Activated naive CD4-positive, alpha-beta T cell treated with Interleukin-2 at 50 U/mL for 16 hours (primary cell): ENCODE data around the gene PCDHGA12.
"Not testable (repeated sequence)": the region's sequence is repeated elsewhere in the genome, so short reads cannot be mapped to it uniquely, and the experiment has no call there.

Experiments
- DNase-seq: peaks from one replicate; pipeline ENCODE4 v3.0.0-alpha.2; 2020

PCDHGA12 gene

GRCh38 chr5:141430332-141431113, at the start of gene PCDHGA12:
Gene PCDHGA12 (plus strand): TSS chr5:141430507. CDS start chr5:141430760, 253 bp downstream.
- no peak for DNase-seq

DNA sequence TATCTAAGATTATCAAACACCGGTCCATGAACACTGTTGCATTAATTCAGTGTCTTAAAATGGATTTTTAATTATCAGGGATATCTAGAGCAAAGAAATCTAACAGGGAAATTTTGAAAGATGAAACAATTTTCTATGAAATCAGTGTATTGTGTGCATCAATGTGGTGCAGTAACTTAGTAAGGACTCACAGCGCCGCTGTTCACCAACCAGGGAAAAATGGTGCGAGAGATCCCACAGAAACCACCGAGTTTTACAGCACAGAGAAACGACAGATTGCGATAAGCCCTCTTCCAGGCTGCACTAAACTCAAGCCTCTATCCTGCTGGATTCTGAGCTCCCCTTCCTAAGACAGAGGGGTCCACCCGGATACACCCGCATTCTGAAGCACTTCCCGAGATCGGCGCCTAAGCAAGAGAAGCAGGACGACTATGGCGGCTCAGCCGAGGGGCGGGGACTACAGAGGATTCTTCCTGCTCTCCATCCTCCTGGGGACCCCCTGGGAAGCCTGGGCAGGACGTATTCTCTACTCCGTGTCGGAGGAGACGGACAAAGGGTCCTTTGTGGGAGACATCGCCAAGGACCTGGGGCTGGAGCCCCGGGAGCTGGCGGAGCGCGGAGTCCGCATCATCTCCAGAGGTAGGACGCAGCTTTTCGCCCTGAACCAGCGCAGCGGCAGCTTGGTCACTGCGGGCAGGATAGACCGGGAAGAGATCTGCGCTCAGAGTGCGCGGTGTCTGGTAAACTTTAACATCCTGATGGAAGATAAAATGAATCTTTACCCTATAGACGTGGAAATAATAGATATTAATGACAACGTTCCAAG, 47.6 kb upstream of the PCDHGA12 start, which contains the start of gene PCDHGA7:
Gene PCDHGA7 (plus strand): TSS at position 274 of the 826 bp plus-strand sequence. CDS start 158 bp downstream, at position 432.
- no peak for DNase-seq

DNA sequence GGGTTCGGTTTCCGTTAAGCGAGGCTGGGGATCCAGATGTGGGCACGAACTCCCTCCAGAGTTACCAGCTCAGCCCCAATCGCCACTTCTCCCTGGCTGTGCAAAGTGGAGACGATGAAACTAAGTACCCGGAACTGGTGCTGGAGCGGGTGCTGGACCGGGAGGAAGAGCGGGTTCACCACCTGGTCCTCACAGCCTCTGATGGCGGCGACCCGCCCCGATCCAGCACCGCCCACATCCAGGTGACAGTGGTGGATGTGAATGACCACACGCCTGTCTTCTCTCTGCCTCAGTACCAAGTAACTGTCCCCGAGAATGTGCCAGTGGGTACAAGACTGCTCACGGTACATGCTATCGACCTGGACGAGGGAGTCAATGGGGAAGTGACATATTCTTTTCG, 47.0 kb upstream of the PCDHGA12 start:
- DNase-seq: no peak

DNA sequence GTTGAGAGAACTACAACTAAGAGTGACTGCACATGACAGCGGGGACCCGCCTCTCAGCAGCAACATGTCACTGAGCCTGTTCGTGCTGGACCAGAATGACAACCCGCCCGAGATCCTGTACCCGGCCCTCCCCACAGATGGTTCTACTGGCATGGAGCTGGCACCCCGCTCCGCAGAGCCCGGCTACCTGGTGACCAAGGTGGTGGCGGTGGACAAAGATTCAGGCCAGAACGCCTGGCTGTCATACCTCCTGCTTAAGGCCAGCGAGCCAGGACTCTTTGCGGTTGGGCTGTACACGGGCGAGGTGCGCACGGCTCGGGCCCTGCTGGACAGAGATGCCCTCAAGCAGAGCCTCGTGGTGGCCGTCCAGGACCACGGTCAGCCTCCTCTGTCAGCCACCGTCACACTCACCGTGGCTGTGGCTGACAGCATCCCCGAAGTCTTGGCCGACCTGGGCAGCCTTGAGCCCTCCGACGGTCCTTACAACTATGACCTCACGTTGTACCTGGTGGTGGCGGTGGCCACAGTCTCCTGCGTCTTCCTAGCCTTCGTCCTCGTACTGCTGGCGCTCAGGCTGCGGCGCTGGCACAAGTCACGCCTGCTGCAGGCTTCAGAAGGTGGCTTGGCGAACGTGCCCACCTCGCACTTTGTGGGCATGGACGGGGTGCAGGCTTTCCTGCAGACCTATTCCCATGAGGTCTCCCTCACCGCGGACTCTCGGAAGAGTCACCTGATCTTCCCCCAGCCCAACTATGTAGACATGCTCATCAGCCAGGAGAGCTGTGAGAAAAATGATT, 45.6 kb upstream of the PCDHGA12 start:
- DNase-seq: no peak

DNA sequence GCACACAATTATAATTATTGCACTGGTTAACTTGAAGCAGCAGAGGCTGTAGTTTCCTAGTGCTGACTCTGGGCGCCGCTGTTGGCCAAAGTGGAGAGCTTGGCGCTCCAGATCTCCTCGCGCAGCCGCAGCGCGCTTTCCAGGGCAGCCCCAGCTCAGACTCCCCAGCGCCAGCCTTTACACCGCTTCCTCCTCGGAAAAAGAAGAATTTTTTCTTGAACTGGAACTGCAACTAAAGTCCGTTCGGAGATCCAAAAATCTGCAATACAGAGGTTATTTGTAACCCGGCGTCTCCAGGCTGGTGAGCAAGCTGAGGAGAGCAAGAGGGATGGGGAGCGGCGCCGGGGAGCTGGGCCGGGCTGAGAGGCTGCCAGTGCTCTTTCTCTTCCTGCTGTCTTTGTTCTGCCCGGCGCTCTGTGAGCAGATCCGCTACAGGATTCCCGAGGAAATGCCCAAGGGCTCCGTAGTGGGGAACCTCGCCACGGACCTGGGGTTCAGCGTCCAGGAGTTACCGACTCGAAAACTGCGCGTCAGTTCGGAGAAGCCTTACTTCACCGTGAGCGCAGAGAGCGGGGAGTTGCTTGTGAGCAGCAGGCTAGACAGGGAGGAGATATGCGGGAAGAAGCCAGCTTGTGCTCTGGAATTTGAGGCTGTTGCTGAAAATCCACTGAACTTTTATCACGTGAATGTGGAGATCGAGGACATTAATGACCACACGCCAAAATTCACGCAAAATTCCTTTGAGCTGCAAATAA, 42.6 kb upstream of the PCDHGA12 start, which contains the start of gene PCDHGB4:
Gene PCDHGB4 (plus strand): TSS at position 142 of the 755 bp plus-strand sequence. CDS start 187 bp downstream, at position 329.
- peak; percentile 18 for DNase-seq

DNA sequence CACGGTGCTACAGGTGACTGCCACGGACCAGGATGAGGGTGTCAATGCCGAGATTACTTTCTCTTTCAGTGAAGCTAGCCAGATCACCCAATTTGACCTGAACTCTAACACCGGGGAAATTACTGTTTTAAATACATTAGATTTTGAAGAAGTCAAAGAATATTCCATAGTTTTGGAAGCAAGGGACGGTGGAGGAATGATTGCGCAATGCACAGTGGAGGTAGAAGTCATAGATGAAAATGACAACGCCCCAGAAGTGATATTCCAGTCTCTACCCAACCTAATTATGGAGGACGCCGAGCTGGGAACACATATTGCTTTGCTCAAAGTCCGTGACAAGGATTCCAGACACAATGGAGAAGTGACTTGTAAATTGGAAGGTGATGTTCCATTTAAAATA, 41.6 kb upstream of the PCDHGA12 start:
- DNase-seq: no peak

GRCh38 chr5:141389153-141390042, 40.9 kb upstream of the PCDHGA12 start:
- DNase-seq: no peak

DNA sequence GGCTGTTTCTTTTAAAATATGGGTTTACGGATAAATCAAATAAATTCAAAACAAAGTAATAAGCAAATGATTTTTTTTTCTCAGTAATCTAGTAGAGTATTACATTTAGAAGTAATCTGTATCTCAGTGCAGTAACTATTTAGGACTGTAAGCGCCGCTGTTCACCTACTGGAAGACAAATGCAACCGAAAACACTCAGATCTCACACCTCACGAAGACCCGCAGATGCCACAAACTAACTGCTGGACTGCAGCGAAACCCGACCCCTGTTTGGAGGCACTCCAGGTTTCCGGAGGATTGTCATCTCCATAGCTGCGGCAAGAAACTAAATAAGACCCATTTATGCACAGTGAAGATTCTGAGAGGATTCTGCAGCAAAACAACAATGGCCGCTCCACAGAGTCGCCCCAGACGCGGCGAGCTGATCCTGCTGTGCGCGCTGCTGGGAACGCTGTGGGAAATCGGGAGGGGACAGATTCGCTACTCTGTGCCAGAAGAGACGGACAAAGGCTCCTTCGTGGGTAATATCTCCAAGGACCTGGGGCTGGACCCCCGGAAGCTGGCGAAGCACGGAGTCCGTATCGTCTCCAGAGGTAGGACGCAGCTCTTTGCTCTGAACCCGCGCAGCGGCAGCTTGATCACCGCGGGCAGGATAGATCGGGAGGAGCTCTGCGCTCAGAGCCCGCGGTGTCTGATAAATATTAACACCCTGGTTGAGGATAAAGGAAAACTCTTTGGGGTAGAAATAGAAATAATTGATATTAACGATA, 37.7 kb upstream of the PCDHGA12 start, which contains the start of gene PCDHGA8:
Gene PCDHGA8 (plus strand): TSS at position 205 of the 770 bp plus-strand sequence. CDS start 181 bp downstream, at position 386.
- no peak for DNase-seq

- DNase-seq: no peak
Observed at GRCh38 chr5:141393267-141393666, 37.0 kb upstream of the PCDHGA12 start.

- not testable (repeated sequence) for DNase-seq
Observed at GRCh38 chr5:141394401-141395187, 35.7 kb upstream of the PCDHGA12 start.

GRCh38 chr5:141397756-141398551, 32.4 kb upstream of the PCDHGA12 start, which contains the start of gene PCDHGB5:
Gene PCDHGB5 (plus strand): TSS chr5:141397947. CDS start chr5:141398128, 181 bp downstream.
- DNase-seq: peak; percentile 41

GRCh38 chr5:141398608-141399007, 31.7 kb upstream of the PCDHGA12 start:
- DNase-seq: no peak

DNA sequence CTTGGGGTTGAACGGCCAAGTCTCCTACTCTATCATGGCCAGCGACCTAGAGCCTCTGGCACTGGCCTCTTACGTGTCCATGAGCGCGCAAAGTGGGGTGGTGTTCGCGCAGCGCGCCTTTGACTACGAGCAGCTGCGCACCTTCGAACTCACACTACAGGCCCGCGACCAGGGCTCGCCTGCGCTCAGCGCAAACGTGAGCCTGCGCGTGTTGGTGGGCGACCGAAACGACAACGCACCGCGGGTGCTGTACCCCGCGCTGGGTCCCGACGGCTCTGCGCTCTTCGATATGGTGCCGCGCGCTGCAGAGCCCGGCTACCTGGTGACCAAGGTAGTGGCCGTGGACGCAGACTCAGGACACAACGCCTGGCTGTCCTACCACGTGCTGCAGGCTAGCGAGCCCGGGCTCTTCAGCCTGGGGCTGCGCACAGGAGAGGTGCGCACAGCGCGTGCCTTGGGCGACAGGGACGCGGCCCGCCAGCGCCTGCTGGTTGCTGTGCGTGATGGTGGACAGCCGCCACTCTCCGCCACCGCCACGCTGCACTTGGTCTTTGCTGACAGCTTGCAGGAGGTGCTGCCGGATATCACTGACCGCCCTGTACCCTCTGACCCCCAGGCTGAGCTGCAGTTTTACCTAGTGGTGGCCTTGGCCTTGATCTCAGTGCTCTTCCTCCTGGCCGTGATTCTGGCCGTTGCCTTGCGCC, 30.6 kb upstream of the PCDHGA12 start:
- no peak for DNase-seq

GRCh38 chr5:141402553-141403243, 27.6 kb upstream of the PCDHGA12 start, which contains the start of gene PCDHGA9:
Gene PCDHGA9 (plus strand): TSS chr5:141402778. CDS start chr5:141402953, 175 bp downstream.
- no peak for DNase-seq

- DNase-seq: no peak
Observed at GRCh38 chr5:141403387-141403786, 26.9 kb upstream of the PCDHGA12 start.

- DNase-seq: peak; percentile 31
Observed at GRCh38 chr5:141407790-141408505, 22.4 kb upstream of the PCDHGA12 start, which contains the start of gene PCDHGB6. Gene PCDHGB6 (plus strand): TSS chr5:141408021. CDS start chr5:141408203, 182 bp downstream.
